HK-2 (cell line): ENCODE results near the gene LDB2.
"Not testable (repeated sequence)": the region's sequence is repeated elsewhere in the genome, so short reads cannot be mapped to it uniquely, and the experiment has no call there.

Source experiments
- DNase-seq: peaks from one replicate; pipeline ENCODE4 v3.0.0-alpha.2; 2018; ENCODE audit not compliant: unreplicated experiment

LDB2 gene

GRCh38 chr4:16544869-16545268 lies 353.6 kb downstream of the LDB2 start:
- no peak for DNase-seq

GRCh38 chr4:16544251-16544721 lies 354.2 kb downstream of the LDB2 start:
- DNase-seq: no peak

GRCh38 chr4:16537926-16538325 lies 360.5 kb downstream of the LDB2 start:
- DNase-seq: no peak

DNA sequence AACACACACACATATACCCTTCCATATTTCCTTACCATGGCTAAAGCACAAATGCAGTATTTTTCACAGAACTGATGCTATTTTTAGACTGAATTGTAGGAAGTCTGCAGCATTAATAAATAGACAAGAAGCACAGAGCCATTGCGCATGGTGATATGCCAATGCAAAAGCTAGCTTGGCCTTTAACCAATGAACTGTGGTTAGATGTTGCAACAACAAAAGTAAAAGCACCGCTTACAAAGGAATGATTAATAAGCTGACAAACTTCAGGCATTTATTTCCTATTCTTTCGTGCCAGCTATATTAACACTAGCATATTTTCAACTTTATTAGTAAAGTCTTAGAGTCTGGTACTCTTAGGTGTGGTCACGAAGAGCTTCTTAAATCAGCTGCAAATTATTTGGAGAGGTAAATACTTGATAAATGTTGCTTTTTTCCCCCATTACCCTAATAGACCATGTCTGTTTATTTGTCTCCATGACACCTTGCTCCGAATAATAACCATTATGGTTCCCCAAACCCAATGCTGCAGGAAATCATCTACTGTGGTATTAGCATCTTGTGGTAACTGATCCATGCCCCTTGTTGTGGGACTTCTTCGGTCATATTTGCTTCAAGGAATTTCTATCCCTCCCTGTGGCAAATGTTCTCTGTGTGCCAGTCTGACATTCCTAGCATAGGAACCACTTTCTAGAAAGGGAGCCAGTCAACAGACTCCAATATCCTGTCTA lies 366.0 kb downstream of the LDB2 start:
- DNase-seq: no peak

DNA sequence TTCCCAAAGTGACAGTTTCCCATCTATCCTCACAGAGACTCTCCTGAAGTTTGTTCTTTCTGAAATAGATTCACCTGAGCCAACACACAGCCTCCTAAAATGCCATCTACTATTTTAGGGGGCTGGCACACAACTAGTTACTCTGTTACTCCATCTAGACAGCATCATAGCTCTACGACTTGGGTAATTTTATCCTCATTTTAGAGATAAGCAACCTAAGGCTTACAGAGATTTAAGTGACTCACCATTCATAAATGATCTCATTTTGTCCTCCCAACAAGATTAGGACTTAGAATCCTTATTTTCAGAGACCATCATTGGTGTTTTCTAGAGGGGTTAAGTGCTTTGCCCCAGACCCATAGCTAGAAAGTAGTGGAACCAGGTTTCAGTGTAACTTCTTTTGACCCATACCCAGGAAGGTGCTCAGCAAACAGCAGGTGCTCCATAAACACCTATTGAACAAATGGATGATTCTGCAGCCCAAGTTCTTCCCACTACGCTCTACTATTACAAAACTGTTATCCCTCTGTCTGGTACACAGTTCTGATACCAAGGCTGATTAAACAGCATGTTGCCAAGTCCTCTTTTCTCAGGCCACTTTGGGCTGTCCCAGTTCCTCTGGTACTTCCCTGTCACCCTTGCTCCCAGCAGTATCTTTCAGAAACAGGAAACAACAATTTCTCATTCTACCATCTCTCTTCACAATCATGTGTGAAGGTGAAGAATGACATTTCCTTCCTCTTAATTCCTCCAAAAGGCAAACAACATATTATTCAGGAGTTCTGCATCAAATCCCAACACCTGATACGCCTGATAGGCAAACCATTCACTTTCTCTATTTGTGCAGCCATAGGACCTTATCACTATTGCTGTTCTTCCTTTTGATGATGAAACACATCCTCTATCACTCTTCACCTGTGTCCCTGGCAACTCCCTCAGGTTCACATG lies 367.5 kb downstream of the LDB2 start:
- no peak for DNase-seq

DNA sequence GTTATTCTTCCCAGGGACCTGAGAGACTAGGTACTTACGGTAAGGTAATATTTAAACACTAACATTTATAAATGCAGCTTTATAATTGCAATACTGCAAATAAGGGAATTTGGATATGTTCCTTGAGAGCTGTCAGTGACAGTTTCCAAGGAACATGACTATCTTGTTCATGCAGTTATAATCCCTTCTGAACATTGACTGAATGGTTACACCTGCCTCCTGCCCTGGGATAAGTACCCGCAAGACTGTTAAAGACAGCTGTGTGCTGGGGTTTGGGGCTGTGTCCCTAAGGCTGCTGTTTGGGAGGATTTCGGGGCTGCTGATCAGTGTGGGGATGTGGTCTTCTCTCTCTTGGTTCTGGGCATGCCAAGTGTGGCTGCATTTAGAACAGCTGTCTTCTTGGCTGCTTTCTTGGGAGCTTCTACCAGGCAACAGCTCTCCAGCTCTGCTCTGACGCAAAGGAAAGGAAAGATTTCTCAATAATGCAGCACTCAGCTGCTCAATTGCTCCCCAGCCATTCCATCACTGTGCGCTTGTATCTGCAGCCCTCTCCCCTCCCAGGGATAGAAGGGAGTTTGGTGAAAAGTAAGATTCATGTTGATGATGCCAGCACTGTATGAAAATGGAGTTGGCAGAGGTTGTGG lies 373.4 kb downstream of the LDB2 start:
- no peak for DNase-seq

GRCh38 chr4:16524406-16524805 lies 374.0 kb downstream of the LDB2 start:
- DNase-seq: no peak

GRCh38 chr4:16523526-16523925 lies 374.9 kb downstream of the LDB2 start:
- DNase-seq: not testable (repeated sequence)

DNA sequence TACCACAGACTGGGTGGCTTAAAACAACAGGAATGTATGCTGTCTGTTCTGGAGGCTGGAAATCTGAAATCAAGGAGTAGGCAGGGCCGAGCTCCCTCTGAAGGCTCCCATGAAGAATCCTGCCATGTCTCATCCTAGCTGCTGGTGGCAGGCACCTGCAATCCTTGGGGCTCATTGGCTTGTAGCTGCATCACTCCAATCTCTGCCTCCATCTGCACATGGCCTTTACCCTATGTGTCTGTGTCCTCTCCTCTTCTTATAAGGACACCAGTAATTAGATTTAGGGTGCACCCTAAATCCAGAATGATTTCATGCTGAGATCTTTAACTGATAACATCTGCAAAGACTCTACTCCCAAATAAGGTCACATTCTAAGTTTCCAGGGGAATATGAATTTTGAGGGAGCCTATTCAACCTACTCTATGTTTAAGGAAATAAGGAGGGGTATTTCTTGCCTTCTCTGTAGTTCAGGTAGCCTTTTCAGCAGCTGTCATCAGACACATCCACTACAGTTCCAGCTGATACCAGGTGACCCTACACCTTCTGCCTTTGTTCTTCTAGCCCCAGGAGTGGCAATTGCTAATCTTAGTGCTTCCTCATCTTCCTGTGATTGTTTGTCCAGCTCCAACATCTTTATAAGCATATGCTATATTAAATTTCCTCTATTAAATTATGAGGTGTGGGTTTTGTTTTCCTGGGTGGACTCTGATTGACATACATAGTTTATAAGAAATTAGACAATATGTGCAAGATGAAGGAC lies 377.1 kb downstream of the LDB2 start:
- DNase-seq: no peak

DNA sequence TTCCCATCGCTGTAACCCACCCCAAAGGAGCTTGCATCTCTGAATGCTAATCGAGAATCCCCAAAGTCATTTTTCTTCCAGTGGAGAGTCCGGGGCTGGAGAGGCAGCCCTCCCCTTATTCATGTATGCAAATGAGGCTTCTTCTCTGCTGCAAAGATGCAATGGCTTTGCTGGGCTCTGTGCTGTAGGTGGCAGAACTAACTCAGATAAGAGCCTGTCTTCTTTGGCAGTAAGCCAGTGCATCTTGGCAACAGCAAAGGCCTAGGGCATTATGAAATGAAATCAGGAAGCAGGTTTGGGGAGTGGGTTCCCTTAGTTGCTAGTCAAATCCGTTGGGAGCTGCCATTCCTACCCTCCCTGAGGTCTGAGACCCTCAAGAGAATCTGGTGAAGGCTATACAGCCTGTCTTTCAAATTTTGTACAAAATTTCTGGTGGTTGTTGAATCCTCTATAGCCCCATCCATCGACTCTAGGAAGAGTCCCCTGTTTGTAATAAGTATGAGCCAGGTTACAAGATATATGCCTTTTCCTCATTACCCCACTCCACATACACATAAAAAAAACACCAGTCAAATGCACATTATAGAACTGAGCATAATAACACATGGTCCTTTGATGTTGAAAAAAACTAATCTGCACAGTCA lies 381.5 kb downstream of the LDB2 start:
- DNase-seq: no peak

GRCh38 chr4:16513876-16514275 lies 384.6 kb downstream of the LDB2 start:
- DNase-seq: no peak

GRCh38 chr4:16508968-16509367 lies 389.5 kb downstream of the LDB2 start:
- DNase-seq: no peak

GRCh38 chr4:16505726-16506125 lies 392.7 kb downstream of the LDB2 start:
- DNase-seq: no peak

DNA sequence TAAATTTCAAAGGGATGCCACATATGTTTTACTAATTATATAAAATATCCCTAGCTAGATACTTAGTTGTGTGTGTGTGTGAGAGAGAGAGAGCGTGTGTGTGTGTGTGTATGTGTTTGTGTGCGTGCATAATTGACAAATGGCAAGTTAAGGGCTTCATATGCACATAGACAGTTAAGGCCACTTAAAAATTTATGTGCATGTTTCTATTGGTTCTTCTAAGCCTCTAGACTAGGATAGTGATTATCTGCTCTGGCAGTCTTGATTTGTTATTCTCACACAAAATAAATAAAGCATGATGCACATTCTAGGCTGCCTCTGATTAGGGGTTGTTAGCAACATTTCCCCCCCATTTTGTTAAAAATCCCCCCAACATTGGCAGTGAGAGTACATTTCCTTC lies 393.2 kb downstream of the LDB2 start:
- DNase-seq: no peak

GRCh38 chr4:16503421-16504100 lies 394.9 kb downstream of the LDB2 start:
- no peak for DNase-seq

GRCh38 chr4:16498978-16499377 lies 399.5 kb downstream of the LDB2 start:
- no peak for DNase-seq

- DNase-seq: peak; percentile 16
Measured at GRCh38 chr4:16496501-16496900, 401.9 kb downstream of the LDB2 start.

DNA sequence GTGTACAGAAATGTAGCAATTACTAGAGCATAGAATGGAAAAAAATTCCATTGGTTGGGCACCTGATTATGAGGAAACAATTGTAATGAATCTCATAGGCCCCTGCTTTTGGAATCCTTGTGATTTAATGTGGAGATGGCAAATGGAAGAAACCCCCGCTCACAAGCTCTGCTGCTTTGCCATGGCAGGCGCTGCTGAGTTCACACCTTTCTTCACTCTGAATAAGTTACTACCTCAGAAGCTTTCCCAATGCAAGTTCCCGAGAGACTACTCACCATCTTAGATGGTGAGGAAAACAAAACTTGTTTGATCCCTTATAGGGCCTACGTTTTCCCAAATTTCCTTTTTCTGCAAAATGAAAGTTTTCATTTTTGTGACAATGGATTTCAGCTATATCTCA lies 405.6 kb downstream of the LDB2 start:
- no peak for DNase-seq

GRCh38 chr4:16489226-16489625 lies 409.2 kb downstream of the LDB2 start:
- no peak for DNase-seq

DNA sequence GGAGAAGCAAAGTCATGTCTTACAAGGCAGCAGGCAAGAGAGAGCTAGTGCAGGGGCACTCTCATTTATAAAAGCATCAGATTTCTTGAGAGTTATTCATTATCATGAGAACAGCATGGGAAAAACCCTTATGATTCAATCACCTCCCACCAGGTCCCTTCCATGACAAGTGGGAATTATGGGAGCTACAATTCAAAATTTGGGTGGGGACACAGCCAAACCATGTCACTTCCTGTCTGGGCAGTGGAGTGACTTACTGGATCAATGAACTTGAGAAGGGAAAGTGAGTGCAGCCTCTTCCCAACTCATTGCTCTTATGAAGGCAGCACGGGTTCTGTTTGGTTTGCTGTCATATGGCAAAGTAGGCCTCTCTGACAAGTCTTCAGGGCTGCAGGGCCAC lies 410.4 kb downstream of the LDB2 start:
- DNase-seq: no peak

DNA sequence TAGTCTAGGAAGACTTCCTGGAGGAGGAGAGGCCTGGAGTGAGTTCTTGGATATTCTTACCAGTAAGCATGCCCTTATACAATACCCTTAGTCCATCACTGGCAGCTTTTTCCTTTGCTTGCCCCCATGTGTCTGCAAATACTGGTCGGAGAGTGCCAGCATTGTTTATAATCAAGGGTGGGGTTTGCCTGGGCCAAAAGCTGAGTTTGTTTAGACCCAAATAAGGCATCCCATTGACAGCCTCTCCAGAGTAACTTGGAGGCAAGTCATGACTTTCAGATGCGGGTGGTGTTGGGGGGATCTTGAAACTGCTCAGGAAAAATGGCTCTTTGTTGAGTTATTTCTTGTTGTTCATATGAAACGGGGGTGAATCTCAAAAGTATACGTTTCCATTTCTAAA lies 413.7 kb downstream of the LDB2 start:
- no peak for DNase-seq
